Hepatocyte (in vitro differentiated cells): Measurements from ENCODE around the gene COL15A1. TPM values are rescaled to one million over a fixed set of nuclear protein-coding genes. Genes with fewer than 3 reads are reported as not detected.
"Not testable (repeated sequence)": the region's sequence is repeated elsewhere in the genome, so short reads cannot be mapped to it uniquely, and the experiment has no call there.

Experiments
- DNase-seq: peaks from one replicate; pipeline ENCODE4 v3.0.0-alpha.2; 2016; ENCODE audit warnings: low spot score
- H2AFZ ChIP-seq: fragments of 200-600 bp; sonication (generic); 2 replicates; pipeline ENCODE4 v1.6.0; 2016; ENCODE audit warnings: antibody characterized with exemption, mild to moderate bottlenecking
- H3K27ac ChIP-seq: fragments of 200-600 bp; sonication (generic); 2 replicates; pipeline ENCODE4 v1.5.1; 2016; ENCODE audit warnings: mild to moderate bottlenecking
- H3K27me3 ChIP-seq: fragments of 200-600 bp; sonication (generic); 2 replicates; pipeline ENCODE4 v1.6.1; 2016
- H3K36me3 ChIP-seq: fragments of 200-600 bp; sonication (generic); replicated peaks from 2 replicates; pipeline ENCODE4 v1.5.1; 2016; ENCODE audit warnings: low read depth; ENCODE audit not compliant: insufficient read depth
- H3K4me1 ChIP-seq: fragments of 200-600 bp; sonication (generic); 2 replicates; pipeline ENCODE4 v1.5.1; 2016; ENCODE audit warnings: mild to moderate bottlenecking, moderate library complexity; ENCODE audit not compliant: insufficient read depth
- H3K4me2 ChIP-seq: fragments of 200-600 bp; sonication (generic); 2 replicates; pipeline ENCODE4 v1.6.0; 2016
- H3K4me3 ChIP-seq: fragments of 200-600 bp; sonication (generic); 2 replicates; pipeline ENCODE4 v1.5.1; 2016; ENCODE audit warnings: mild to moderate bottlenecking
- H3K79me2 ChIP-seq: fragments of 200-600 bp; sonication (generic); 2 replicates; pipeline ENCODE4 v1.6.0; 2017; ENCODE audit warnings: mild to moderate bottlenecking
- H3K9me2 ChIP-seq: fragments of 200-600 bp; sonication (generic); replicated peaks from 2 replicates; pipeline ENCODE4 v1.6.0; 2017; ENCODE audit warnings: mild to moderate bottlenecking; ENCODE audit not compliant: insufficient read depth
- H3K9me3 ChIP-seq: fragments of 200-600 bp; sonication (generic); 2 replicates; pipeline ENCODE4 v1.5.1; 2016; ENCODE audit warnings: low read depth, mild to moderate bottlenecking
- H4K20me1 ChIP-seq: fragments of 200-600 bp; sonication (generic); 2 replicates; pipeline ENCODE4 v1.6.0; 2016; ENCODE audit warnings: mild to moderate bottlenecking; ENCODE audit not compliant: insufficient read depth, poor library complexity, severe bottlenecking
- CTCF ChIP-seq: fragments of 200-600 bp; sonication (generic); IDR thresholded peaks from 2 replicates; pipeline ENCODE4 v1.5.1; 2016; ENCODE audit warnings: antibody characterized with exemption, mild to moderate bottlenecking; ENCODE audit not compliant: poor library complexity
- EZH2 ChIP-seq: fragments of 200-600 bp; sonication (generic); IDR thresholded peaks from 2 replicates; pipeline ENCODE4 v1.6.1; 2016; ENCODE audit warnings: antibody characterized with exemption, mild to moderate bottlenecking, borderline replicate concordance
- EZH2phosphoT487 ChIP-seq: fragments of 200-600 bp; sonication (generic); IDR thresholded peaks from one replicate; pipeline ENCODE4 v1.6.1; 2018; ENCODE audit warnings: antibody characterized with exemption, mild to moderate bottlenecking, low read depth, moderate library complexity; ENCODE audit not compliant: unreplicated experiment, severe bottlenecking
- WGBS: methylation state at CpG from one replicate; pipeline ENCODE4 v1.1.6; 2016; ENCODE audit warnings: low lambda C conversion rate; ENCODE audit errors: missing lambda C conversion rate; 5-methylcytosine and 5-hydroxymethylcytosine counted together
- polyA plus RNA-seq: library from polyadenylated mRNA; unstranded; fragments of >200 nt; fragmentation: Nextera tagmentation; extraction: Ambion mirVana; gene quantifications from 2 replicates; pipeline ENCODE4 v1.2.1, GENCODE V29; 2016
- total RNA-seq: library from RNA; depleted of rRNA; stranded (reverse); fragments of >200 nt; gene quantifications from 2 replicates; pipeline ENCODE4 v1.2.3, GENCODE V29; 2014

COL15A1 gene
- total and polyA plus RNA-seq, 2 experiments from 2014 or later = 97.6 to 106 TPM

- Histone ChIP-seq H3K9me2 (no peaks in the 10 kb centered on the region), H3K4me2 (no peak overlapping the region), H2AFZ (no peak overlapping the region), H4K20me1 (no peaks in the 10 kb centered on the region), H3K27ac (no peak overlapping the region), H3K36me3 (no peaks in the 10 kb centered on the region), H3K4me1 (no peaks in the 10 kb centered on the region), H3K79me2 (no peaks in the 10 kb centered on the region), H3K4me3 (no peak overlapping the region), H3K9me3 (peaks cover 4% of the 10 kb centered on the region), H3K27me3 (no peaks in the 10 kb centered on the region)
- no peak for DNase-seq
- TF ChIP-seq EZH2 (no peak), CTCF (no peak), EZH2phosphoT487 (no peak)
These were observed 64.5 kb downstream of the COL15A1 start for GRCh38 chr9:99008203-99008602.

GRCh38 chr9:99010393-99010792 lies 66.7 kb downstream of the COL15A1 start:
- not testable (repeated sequence) for H3K9me3 ChIP-seq, H3K27ac ChIP-seq, H3K4me1 ChIP-seq, H3K4me3 ChIP-seq, H2AFZ ChIP-seq, H3K9me2 ChIP-seq, H3K36me3 ChIP-seq, H3K4me2 ChIP-seq, H3K79me2 ChIP-seq, DNase-seq, H4K20me1 ChIP-seq, H3K27me3 ChIP-seq
- WGBS = 75% methylated on average over 8 of the region's 8 CpGs

GRCh38 chr9:99011161-99011709 lies 67.5 kb downstream of the COL15A1 start:
- Histone ChIP-seq H3K4me2 (no peak overlapping the region), H3K4me3 (no peak overlapping the region), H4K20me1 (no peaks in the 10 kb centered on the region), H3K9me2 (no peaks in the 10 kb centered on the region), H2AFZ (no peak overlapping the region), H3K27ac (no peak overlapping the region), H3K27me3 (no peaks in the 10 kb centered on the region), H3K9me3 (peaks cover 4% of the 10 kb centered on the region), H3K4me1 (peaks cover 4% of the 10 kb centered on the region), H3K36me3 (no peaks in the 10 kb centered on the region), H3K79me2 (no peaks in the 10 kb centered on the region)
- TF ChIP-seq CTCF (no peak), EZH2 (no peak), EZH2phosphoT487 (no peak)
- no peak for DNase-seq

- H2AFZ ChIP-seq = no peak overlapping the region
- no peak overlapping the region for H3K4me2 ChIP-seq
- H3K9me2 ChIP-seq = no peaks in the 10 kb centered on the region
- no peak overlapping the region for H3K27ac ChIP-seq
- H4K20me1 ChIP-seq = no peaks in the 10 kb centered on the region
- no peaks in the 10 kb centered on the region for H3K27me3 ChIP-seq
- no peak for DNase-seq
- H3K36me3 ChIP-seq = no peaks in the 10 kb centered on the region
- H3K9me3 ChIP-seq = peaks cover 4% of the 10 kb centered on the region
- no peaks in the 10 kb centered on the region for H3K79me2 ChIP-seq
- H3K4me1 ChIP-seq = peaks cover 4% of the 10 kb centered on the region
- TF ChIP-seq CTCF (no peak), EZH2phosphoT487 (no peak), EZH2 (no peak)
- H3K4me3 ChIP-seq = no peak overlapping the region
- 89% methylated on average over 5 of the region's 5 CpGs for WGBS
These were observed 69.3 kb downstream of the COL15A1 start for GRCh38 chr9:99012957-99013512.
